Occipital lobe (tissue), 2 donors: ENCODE data around the gene RPP40. TPM values are rescaled to one million over a fixed set of nuclear protein-coding genes. Genes with fewer than 3 reads are reported as not detected.
"Not testable (repeated sequence)": the region's sequence is repeated elsewhere in the genome, so short reads cannot be mapped to it uniquely, and the experiment has no call there.

ENCODE experiments used
- DNase-seq: peaks from one replicate; lab custom pipeline; 2025; lab: John Stamatoyannopoulos, UW
- total RNA-seq: library from RNA; depleted of rRNA; stranded (reverse); fragments of >200 nt; gene quantifications from one replicate; pipeline ENCODE4 v1.2.3, GENCODE V29; 2014

Gene RPP40
- total RNA-seq, 1 donor from 2014 or later: 14.0 TPM

DNA sequence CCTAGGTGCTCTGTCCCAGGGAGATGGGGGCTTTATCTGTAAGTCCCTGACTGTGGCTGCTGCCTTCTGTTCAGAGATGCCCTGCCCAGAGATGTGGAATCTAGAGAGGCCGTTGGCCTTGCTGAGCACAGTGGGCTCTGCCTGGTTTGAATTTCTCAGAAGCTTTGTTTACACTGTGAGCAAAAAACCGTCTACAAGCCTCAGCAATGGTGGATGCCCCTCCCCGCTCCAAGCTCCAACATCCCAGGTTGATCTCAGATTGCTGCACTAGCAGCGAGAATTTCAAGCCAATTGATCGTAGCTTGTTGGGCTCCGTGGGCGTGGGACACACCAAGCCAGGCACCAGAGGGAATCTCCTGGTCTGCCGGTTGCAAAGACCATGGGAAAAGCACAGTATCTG is 16.3 kb upstream of the RPP40 start:
- DNase-seq: no peak

- DNase-seq: no peak
These were observed 10.3 kb upstream of the RPP40 start for GRCh38 chr6:5014072-5014561.

- no peak for DNase-seq
These were observed 8.7 kb upstream of the RPP40 start for GRCh38 chr6:5012519-5012918.

DNA sequence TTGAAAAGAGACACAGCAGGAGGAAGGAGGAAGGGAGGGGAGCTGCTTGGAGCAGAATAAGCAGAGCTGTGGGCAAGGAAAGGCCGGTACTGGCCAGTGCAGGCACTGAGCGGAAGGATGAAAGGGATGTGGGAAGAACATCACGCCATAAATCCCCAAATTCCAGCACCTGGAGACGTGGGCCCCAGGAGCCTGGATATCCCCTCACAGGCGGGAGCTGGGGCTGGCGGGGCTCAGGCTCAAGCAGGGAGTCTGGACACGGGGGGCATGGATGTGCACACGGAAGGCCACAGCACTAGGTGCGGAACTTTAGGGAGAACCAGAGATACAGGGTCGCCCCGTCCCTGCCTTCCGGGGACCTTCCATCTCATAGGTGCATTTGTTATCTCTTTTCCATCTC is 7.5 kb upstream of the RPP40 start:
- DNase-seq: no peak

GRCh38 chr6:5007531-5007930 is 3.7 kb upstream of the RPP40 start:
- no peak for DNase-seq

- no peak for DNase-seq
These were observed 2.4 kb upstream of the RPP40 start for GRCh38 chr6:5006222-5006621.

DNA sequence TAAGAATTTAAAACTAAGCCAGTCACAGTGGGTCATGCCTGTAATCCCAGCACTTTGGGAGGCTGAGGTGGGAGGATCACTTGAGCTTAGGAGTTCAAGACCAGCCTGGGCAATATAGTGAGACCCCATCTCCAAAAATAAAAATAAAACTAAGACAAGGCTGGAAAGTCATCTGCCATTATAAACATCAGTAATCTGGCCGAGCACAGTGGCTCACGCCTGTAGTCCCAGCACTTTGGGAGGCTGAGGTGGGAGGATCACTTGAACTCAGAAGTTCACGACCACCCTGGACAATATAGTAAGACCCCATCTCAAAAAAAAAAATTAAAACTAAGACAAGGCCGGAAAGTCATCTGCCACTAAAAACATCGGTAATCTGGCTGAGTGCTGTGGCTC is 1.2 kb upstream of the RPP40 start:
- not testable (repeated sequence) for DNase-seq

DNA sequence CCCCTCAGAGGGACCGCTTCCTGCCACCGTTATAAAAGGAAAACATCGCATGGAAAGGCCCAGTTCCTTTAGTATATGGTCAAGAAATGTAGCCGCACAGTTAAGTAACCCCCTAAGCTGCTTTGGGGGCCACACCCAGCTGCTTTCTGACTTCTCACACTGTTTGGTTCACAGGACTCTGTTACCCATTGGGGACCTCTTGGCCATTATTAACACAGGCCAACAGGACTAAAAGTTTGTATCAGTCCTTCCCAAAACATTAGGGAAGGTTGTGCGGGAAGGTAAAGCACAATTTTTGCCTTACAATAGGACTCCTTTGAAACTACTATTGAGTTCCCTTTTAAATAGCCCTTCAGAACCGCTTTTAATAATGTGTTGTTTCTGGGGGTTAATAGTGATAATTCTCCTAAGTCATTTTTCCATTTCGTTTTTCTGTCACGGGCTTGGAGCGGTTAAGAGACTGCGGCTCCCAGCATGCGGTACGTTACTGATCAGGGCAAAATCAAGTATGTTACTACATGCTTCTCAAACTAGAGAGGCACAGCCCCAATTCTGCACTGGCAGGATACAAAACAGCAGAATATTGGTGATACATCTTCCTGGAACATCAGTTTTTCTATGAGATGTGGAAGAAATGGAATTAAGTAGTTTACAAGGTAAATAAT is 668 bp upstream of the RPP40 start:
- DNase-seq: no peak

GRCh38 chr6:4999586-4999985 is 4.3 kb downstream of the RPP40 start:
- no peak for DNase-seq

DNA sequence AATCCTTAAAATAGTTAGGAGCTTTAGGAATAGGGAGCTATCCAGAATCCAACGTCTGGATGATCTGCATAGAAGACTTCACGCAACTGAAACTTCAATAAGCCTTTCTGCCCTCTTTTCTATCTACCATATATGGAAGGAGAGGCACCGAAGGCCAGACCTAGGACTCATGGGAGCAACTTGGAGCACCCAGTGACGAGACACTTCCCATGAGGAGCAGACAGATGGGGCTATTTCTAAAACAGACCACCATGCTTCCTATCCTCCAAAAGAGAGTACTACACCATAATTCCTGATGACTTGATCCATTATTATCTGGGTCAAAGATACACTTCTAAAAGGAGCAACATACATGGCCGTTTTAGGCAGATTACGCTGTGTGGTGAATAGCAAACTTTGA is 6.0 kb downstream of the RPP40 start:
- no peak for DNase-seq

- no peak for DNase-seq
These were observed 9.1 kb downstream of the RPP40 start for GRCh38 chr6:4994741-4995140.

DNA sequence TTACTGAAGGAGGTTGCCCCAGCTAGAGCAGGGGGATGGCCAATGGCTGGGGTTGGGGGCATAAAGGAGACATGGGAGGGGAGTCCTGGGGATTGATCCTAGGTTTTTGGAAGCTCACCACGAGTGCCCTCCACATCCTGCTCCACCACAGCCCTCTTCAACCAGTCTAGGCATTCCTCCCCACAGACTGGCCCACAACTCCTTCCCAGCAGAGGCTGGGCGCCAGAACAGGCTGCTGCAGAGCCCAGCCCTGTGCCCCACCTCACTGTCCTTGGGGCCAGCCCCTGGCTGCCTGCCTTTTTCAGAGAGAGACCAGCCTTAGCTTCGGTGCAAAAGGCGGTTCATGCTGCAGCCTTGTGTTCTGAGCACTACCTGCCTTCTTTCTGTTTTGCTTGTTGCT is 16.4 kb downstream of the RPP40 start:
- DNase-seq: no peak

- DNase-seq: no peak
These were observed 16.8 kb downstream of the RPP40 start for GRCh38 chr6:4986999-4987398.

- DNase-seq: no peak
These were observed 20.5 kb downstream of the RPP40 start for GRCh38 chr6:4983322-4983721.

GRCh38 chr6:4981761-4982160 is 22.1 kb downstream of the RPP40 start:
- DNase-seq: no peak

DNA sequence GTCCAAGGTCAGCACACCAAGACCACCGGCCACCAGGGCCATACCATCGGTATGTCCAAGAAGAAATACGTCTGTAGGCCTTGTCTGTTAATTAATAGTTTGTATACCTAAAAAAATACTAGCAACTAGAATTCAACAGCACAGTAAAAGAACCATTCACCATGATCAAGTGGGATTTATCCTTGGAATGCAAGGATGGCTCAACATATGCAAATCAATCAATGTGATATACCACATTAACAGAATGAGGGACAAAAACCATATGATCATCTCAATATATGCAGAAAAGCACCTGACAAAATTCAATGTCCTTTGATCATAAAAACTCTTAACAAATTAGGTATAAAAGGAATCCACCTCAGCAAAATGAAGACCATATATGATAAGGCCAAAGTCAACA is 24.4 kb downstream of the RPP40 start:
- DNase-seq: no peak

DNA sequence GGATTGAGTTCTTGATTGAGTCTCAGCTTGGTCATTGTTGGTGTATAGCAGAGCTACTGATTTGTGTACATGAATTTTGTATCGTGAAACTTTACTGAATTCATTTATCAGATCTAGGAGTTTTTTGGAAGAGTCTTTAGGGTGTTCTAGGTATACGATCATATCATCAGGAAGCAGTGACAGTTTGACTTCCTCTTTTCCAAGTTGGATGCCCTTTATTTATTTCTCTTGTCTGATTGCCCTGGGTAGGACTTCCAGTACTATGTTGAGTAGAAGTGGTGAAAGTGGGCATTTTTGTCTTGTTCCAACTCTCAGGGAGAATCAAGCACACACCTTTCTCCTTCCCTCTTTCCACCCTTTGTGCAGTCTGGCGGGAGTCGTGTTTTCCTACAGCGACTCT is 26.4 kb downstream of the RPP40 start:
- no peak for DNase-seq

GRCh38 chr6:4975506-4975905 is 28.3 kb downstream of the RPP40 start:
- no peak for DNase-seq

DNA sequence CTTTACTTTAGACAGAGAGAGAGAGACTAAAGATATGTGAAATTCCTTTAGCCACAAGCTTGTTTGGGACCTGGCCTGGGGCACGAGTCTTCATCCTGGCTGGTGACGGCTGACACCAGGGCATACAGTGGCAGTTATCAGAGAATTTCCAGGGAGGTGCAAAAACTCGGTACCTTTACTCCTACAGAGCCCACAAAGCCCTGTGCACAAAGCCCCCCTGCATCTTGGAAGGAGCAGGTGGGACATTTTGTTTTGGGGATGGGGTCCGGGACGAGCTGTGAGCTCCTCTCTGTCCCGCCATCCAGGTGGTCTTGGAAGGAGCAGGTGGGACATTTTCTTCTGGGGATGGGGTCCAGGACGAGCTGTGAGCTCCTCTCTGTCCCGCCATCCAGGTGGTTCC is 28.9 kb downstream of the RPP40 start:
- DNase-seq: no peak

GRCh38 chr6:4973982-4974745 is 29.7 kb downstream of the RPP40 start:
- DNase-seq: no peak

- no peak for DNase-seq
These were observed 30.4 kb downstream of the RPP40 start for GRCh38 chr6:4973415-4973814.

DNA sequence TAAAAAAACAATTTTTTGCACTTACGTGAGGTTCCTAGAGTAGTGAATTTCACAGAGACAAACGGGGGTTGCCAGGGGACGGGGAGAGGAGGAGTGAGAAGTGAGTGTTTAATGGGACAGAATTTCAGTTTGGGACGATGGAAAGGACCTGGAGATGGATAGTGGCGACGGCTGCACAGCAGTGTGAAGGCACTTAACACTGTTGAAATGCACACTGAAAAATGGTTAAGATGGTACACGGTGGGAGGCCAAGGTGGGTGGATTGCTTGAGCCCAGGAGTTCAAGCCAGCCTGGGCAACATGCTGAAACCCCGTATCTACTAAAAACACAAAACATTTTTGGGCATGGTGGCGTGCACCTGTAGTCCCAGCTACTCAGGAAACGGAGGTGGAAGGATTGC is 31.4 kb downstream of the RPP40 start:
- no peak for DNase-seq

DNA sequence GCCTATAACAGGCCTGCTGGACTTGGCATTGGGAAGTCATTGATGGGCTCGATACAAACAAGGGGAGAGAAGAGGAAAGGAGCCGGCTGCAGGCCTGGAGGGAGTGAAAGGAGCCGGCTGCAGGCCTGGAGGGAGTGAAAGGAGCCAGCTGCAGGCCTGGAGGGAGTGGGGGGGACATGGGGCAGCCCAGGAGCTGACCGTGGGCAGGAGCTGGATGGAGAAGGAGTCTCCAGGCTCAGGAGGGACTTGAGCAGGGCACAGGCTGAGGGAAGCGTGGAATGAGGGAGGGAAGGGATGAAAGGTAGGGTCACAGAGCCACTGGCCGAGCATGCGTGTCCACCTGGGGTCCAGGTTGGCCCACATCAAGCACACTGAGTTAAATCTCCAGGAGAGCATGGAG is 32.0 kb downstream of the RPP40 start:
- DNase-seq: no peak
